OCI-LY1 (cell line): ENCODE measurements around the gene FHIT.

Experiments used
- H2AFZ ChIP-seq: fragments of 200-600 bp; sonication (generic), shearing (Covaris generic); 2 replicates; pipeline ENCODE4 v1.6.0; 2014; ENCODE audit warnings: antibody characterized with exemption, mild to moderate bottlenecking, low read length
- H3F3A ChIP-seq: fragments of 200-600 bp; sonication (generic), shearing (Covaris generic); 2 replicates; pipeline ENCODE4 v1.6.0; 2014; ENCODE audit warnings: mild to moderate bottlenecking, antibody characterized with exemption, low read length, moderate library complexity; ENCODE audit not compliant: insufficient read depth
- H3K27ac ChIP-seq: fragments of 200-600 bp; sonication (generic); 2 replicates; pipeline ENCODE4 v1.5.1; 2014; ENCODE audit warnings: low read length, mixed run types, mild to moderate bottlenecking, low read depth; ENCODE audit not compliant: poor library complexity, severe bottlenecking
- H3K27me3 ChIP-seq: fragments of 200-600 bp; sonication (generic); 2 replicates; pipeline ENCODE4 v1.6.0; 2014; ENCODE audit warnings: antibody characterized with exemption, mild to moderate bottlenecking, low read length, moderate library complexity; ENCODE audit not compliant: insufficient read depth
- H3K36me3 ChIP-seq: fragments of 200-600 bp; sonication (generic); 2 replicates; pipeline ENCODE4 v1.6.1; 2014; ENCODE audit warnings: mild to moderate bottlenecking, antibody characterized with exemption, low read length, moderate library complexity, mixed read lengths; ENCODE audit not compliant: insufficient read depth
- H3K4me1 ChIP-seq: fragments of 200-600 bp; sonication (generic); 2 replicates; pipeline ENCODE4 v1.5.1; 2014; ENCODE audit warnings: mild to moderate bottlenecking, low read length, moderate library complexity; ENCODE audit not compliant: insufficient read depth, severe bottlenecking
- H3K4me2 ChIP-seq: fragments of 200-600 bp; sonication (generic), shearing (Covaris generic); 2 replicates; pipeline ENCODE4 v1.6.1; 2014; ENCODE audit warnings: low read length
- H3K4me3 ChIP-seq: fragments of 200-600 bp; sonication (generic); 2 replicates; pipeline ENCODE4 v1.5.1; 2014; ENCODE audit warnings: low read length, low read depth, mild to moderate bottlenecking, mixed read lengths; ENCODE audit not compliant: poor library complexity, severe bottlenecking
- H3K79me2 ChIP-seq: fragments of 200-600 bp; shearing (Covaris generic); 2 replicates; pipeline ENCODE4 v1.6.1; 2016; ENCODE audit warnings: mixed run types, low read length, mixed read lengths; ENCODE audit not compliant: insufficient read depth
- H3K9ac ChIP-seq: fragments of 200-600 bp; sonication (generic), shearing (Covaris generic); 2 replicates; pipeline ENCODE4 v1.6.1; 2014; ENCODE audit warnings: mild to moderate bottlenecking, low read length, mixed read lengths
- H3K9me2 ChIP-seq: fragments of 200-600 bp; sonication (generic), shearing (Covaris generic); 2 replicates; pipeline ENCODE4 v1.6.1; 2014; ENCODE audit warnings: low read depth, mild to moderate bottlenecking, low read length, mixed read lengths
- H3K9me3 ChIP-seq: fragments of 200-600 bp; shearing (Covaris generic); 2 replicates; pipeline ENCODE4 v1.6.1; 2014; ENCODE audit warnings: low read length, mixed read lengths
- H4K20me1 ChIP-seq: fragments of 200-600 bp; sonication (generic), shearing (Covaris generic); 2 replicates; pipeline ENCODE4 v1.6.0; 2016; ENCODE audit warnings: mild to moderate bottlenecking, low read length; ENCODE audit not compliant: insufficient read depth
- CTCF ChIP-seq: fragments of 200-600 bp; sonication (generic), shearing (Covaris generic); IDR thresholded peaks from 2 replicates; pipeline ENCODE4 v1.5.1; 2017; ENCODE audit warnings: mild to moderate bottlenecking, antibody characterized with exemption, low read length, moderate library complexity, mixed read lengths
- EZH2 ChIP-seq: fragments of 200-600 bp; sonication (generic), shearing (Covaris generic); IDR thresholded peaks from 2 replicates; pipeline ENCODE4 v1.8.0; 2017; ENCODE audit warnings: borderline replicate concordance, mixed run types, mild to moderate bottlenecking, antibody characterized with exemption, low read length, moderate library complexity, mixed read lengths

The FHIT gene

GRCh38 chr3:59885101-59885500, 1366.2 kb downstream of the FHIT start:
- no peaks in the 10 kb centered on the region for H3K79me2 ChIP-seq
- H2AFZ ChIP-seq: no peak overlapping the region
- H4K20me1 ChIP-seq: no peaks in the 10 kb centered on the region
- H3K9me3 ChIP-seq: no peaks in the 10 kb centered on the region
- TF ChIP-seq CTCF (no peak), EZH2 (no peak)
- no peaks in the 10 kb centered on the region for H3K4me1 ChIP-seq
- H3K9ac ChIP-seq: no peak overlapping the region
- H3K4me2 ChIP-seq: no peak overlapping the region
- H3K36me3 ChIP-seq: no peaks in the 10 kb centered on the region
- H3K9me2 ChIP-seq: no peaks in the 10 kb centered on the region
- no peak overlapping the region for H3K27ac ChIP-seq
- H3F3A ChIP-seq: no peaks in the 10 kb centered on the region
- H3K27me3 ChIP-seq: no peaks in the 10 kb centered on the region
- no peak overlapping the region for H3K4me3 ChIP-seq

GRCh38 chr3:59884409-59884808, 1366.8 kb downstream of the FHIT start:
- TF ChIP-seq CTCF: no peak
- TF ChIP-seq EZH2: no peak
- H2AFZ ChIP-seq: no peak overlapping the region
- H3K79me2 ChIP-seq: no peaks in the 10 kb centered on the region

GRCh38 chr3:59882746-59883145, 1368.5 kb downstream of the FHIT start:
- Histone ChIP-seq H3K27ac (no peak overlapping the region), H3K4me2 (no peak overlapping the region), H3K9ac (no peak overlapping the region), H3K9me2 (no peaks in the 10 kb centered on the region), H3K4me1 (no peaks in the 10 kb centered on the region), H3K79me2 (no peaks in the 10 kb centered on the region), H2AFZ (no peak overlapping the region), H4K20me1 (no peaks in the 10 kb centered on the region), H3K4me3 (no peak overlapping the region), H3K27me3 (no peaks in the 10 kb centered on the region), H3F3A (no peaks in the 10 kb centered on the region), H3K36me3 (no peaks in the 10 kb centered on the region), H3K9me3 (no peaks in the 10 kb centered on the region)
- TF ChIP-seq CTCF: no peak

More at GRCh38 chr3:59884409-59884808, 1366.8 kb downstream of the FHIT start:
- Histone ChIP-seq H3K9me2 (no peaks in the 10 kb centered on the region), H3F3A (no peaks in the 10 kb centered on the region), H3K9ac (no peak overlapping the region), H3K27ac (no peak overlapping the region), H3K4me2 (no peak overlapping the region), H3K9me3 (no peaks in the 10 kb centered on the region), H4K20me1 (no peaks in the 10 kb centered on the region), H3K4me3 (no peak overlapping the region), H3K4me1 (no peaks in the 10 kb centered on the region), H3K27me3 (no peaks in the 10 kb centered on the region), H3K36me3 (no peaks in the 10 kb centered on the region)
